Brain microvascular endothelial cell (primary cell): ENCODE data around the gene TMEM168.
"Not testable (repeated sequence)": the region's sequence is repeated elsewhere in the genome, so short reads cannot be mapped to it uniquely, and the experiment has no call there.

Experiments
- DNase-seq: peaks from one replicate; pipeline ENCODE4 v3.0.0-alpha.2; 2020
- H3K27ac ChIP-seq: fragments of 250-450 bp; sonication (Bioruptor Pico); 2 replicates; pipeline ENCODE4 v1.5.1; 2020; ENCODE audit warnings: mild to moderate bottlenecking, moderate library complexity
- H3K27me3 ChIP-seq: fragments of 250-450 bp; sonication (Bioruptor Pico); replicated peaks from 2 replicates; pipeline ENCODE4 v1.5.1; 2020; ENCODE audit warnings: mild to moderate bottlenecking
- H3K36me3 ChIP-seq: fragments of 250-450 bp; sonication (Bioruptor Pico); replicated peaks from 2 replicates; pipeline ENCODE4 v1.5.1; 2020; ENCODE audit warnings: mild to moderate bottlenecking
- H3K4me3 ChIP-seq: 2 replicates; pipeline ENCODE4 v1.5.1; 2011; ENCODE audit warnings: low read depth, mild to moderate bottlenecking, control low read depth, low read length, moderate library complexity
- CTCF ChIP-seq: IDR thresholded peaks from 2 replicates; pipeline ENCODE4 v1.5.1; 2011; ENCODE audit warnings: low read depth, mild to moderate bottlenecking, moderate library complexity, low read length, control low read depth, inconsistent platforms; ENCODE audit errors: missing control alignments
- in situ Hi-C: cut with HindIII; loops from 2 replicates; pipeline ENCODE4 v1.10.0; 2017; ENCODE audit warnings: low sequenced_read_pairs, low pct_ligation_motif_present

TMEM168 gene

GRCh38 chr7:112789817-112790585, at the start of gene TMEM168:
Gene TMEM168 (minus strand): TSS chr7:112790393. CDS start chr7:112784825, 5,568 bp downstream.
- H3K36me3 ChIP-seq, result no peaks in the 10 kb centered on the region
- in situ Hi-C loops, result no loop called here
- no peak for TF ChIP-seq CTCF
- peak within 1 kb of the TSS; percentile 95 for H3K4me3 ChIP-seq
- peak; percentile 69 for DNase-seq
- H3K27ac ChIP-seq, result peak within 1 kb of the TSS; percentile 85
- no peaks in the 10 kb centered on the region for H3K27me3 ChIP-seq

GRCh38 chr7:112835928-112836327, 45.7 kb upstream of the TMEM168 start:
- H3K27ac ChIP-seq, H3K27me3 ChIP-seq, H3K4me3 ChIP-seq, DNase-seq, in situ Hi-C loops, H3K36me3 ChIP-seq: not testable (repeated sequence)

GRCh38 chr7:112833082-112833481, 42.9 kb upstream of the TMEM168 start:
- no peaks in the 10 kb centered on the region for H3K27me3 ChIP-seq
- in situ Hi-C loops, result no loop called here
- DNase-seq, result no peak
- no peak overlapping the region for H3K27ac ChIP-seq
- no peak overlapping the region for H3K4me3 ChIP-seq
- H3K36me3 ChIP-seq, result no peaks in the 10 kb centered on the region
- TF ChIP-seq CTCF, result no peak

- DNase-seq, result no peak
- in situ Hi-C loops, result no loop called here
- H3K4me3 ChIP-seq, result no peak overlapping the region
- no peaks in the 10 kb centered on the region for H3K36me3 ChIP-seq
- no peak for TF ChIP-seq CTCF
- H3K27me3 ChIP-seq, result no peaks in the 10 kb centered on the region
- H3K27ac ChIP-seq, result no peak overlapping the region
These were observed 40.6 kb upstream of the TMEM168 start for GRCh38 chr7:112830769-112831168.

- Histone ChIP-seq H3K27me3 (no peaks in the 10 kb centered on the region), H3K4me3 (no peak overlapping the region), H3K36me3 (no peaks in the 10 kb centered on the region), H3K27ac (no peak overlapping the region)
- DNase-seq, result no peak
- in situ Hi-C loops, result no loop called here
- no peak for TF ChIP-seq CTCF
These were observed 38.5 kb upstream of the TMEM168 start for GRCh38 chr7:112828696-112829095.

GRCh38 chr7:112821345-112821744, 31.2 kb upstream of the TMEM168 start:
- Histone ChIP-seq H3K36me3 (no peaks in the 10 kb centered on the region), H3K27me3 (no peaks in the 10 kb centered on the region), H3K4me3 (no peak overlapping the region), H3K27ac (no peak overlapping the region)
- DNase-seq, result no peak
- no peak for TF ChIP-seq CTCF
- in situ Hi-C loops, result no loop called here
